Vagina (tissue), 2 donors: ENCODE data around the gene CCDC137. TPM values are rescaled to one million over a fixed set of nuclear protein-coding genes. Genes with fewer than 3 reads are reported as not detected.
A peak's percentile ranks its signal among the peaks of the same experiment; 100 is the strongest.

Experiments used
- DNase-seq, 2 donors: peaks; one replicate each; pipeline ENCODE4 v3.0.0-alpha.2; 2017; ENCODE audit errors: extremely low spot score in 2 of 2
- H3K27ac ChIP-seq: fragments of 200-600 bp; sonication (generic); one replicate; pipeline ENCODE4 v1.5.1; 2019
- H3K27me3 ChIP-seq: fragments of 200-600 bp; sonication (generic); one replicate; pipeline ENCODE4 v1.5.1; 2019
- H3K36me3 ChIP-seq, 2 donors: fragments of 200-600 bp; sonication (generic); one replicate each; pipeline ENCODE4 v1.5.1; 2017 to 2019
- H3K4me1 ChIP-seq: fragments of 200-600 bp; sonication (generic); one replicate; pipeline ENCODE4 v1.5.1; 2019
- H3K4me3 ChIP-seq, 2 donors: fragments of 200-600 bp; sonication (generic); 1 replicate in 1 of 2; 2 replicates in 1 of 2; pipeline ENCODE4 v1.5.1; 2016 to 2019
- H3K9me3 ChIP-seq: fragments of 200-600 bp; sonication (generic); one replicate; pipeline ENCODE4 v1.5.1; 2019
- CTCF ChIP-seq, 3 experiments: fragments of 450-650 bp in 2 of 3; fragments of 200-600 bp in 1 of 3; sonication (generic) in 1 of 3; IDR thresholded peaks; one replicate each; pipeline ENCODE4 v1.5.1; 2017 to 2019; ENCODE audit warnings: antibody characterized with exemption in 3 of 3, mild to moderate bottlenecking in 2 of 3, moderate library complexity in 2 of 3
- POLR2A ChIP-seq, 2 donors: fragments of 450-650 bp; IDR thresholded peaks; one replicate each; pipeline ENCODE4 v1.6.1; 2017; ENCODE audit warnings: antibody characterized with exemption in 2 of 2, mild to moderate bottlenecking in 2 of 2, moderate library complexity in 2 of 2
- POLR2AphosphoS5 ChIP-seq, 2 donors: sonication (generic); formaldehyde crosslinking; IDR thresholded peaks; one replicate each; pipeline ENCODE4 v1.9.0; 2017; ENCODE audit warnings: antibody characterized with exemption in 2 of 2, mild to moderate bottlenecking in 2 of 2, low read depth in 1 of 2; ENCODE audit not compliant: insufficient read depth in 1 of 2
- intact Hi-C: fragments of 100-400 bp; cut with DNase I; formaldehyde crosslinking; loops from one replicate; pipeline ENCODE4 v1.15.1; 2023
- total RNA-seq: library from RNA; depleted of rRNA; stranded (reverse); fragments of >200 nt; gene quantifications from one replicate; pipeline ENCODE4 v1.2.3, GENCODE V29; 2016

The CCDC137 gene
- total RNA-seq, 1 donor from 2014 or later: 13.8 TPM

GRCh38 chr17:81713556-81714411 lies 47.2 kb downstream of the CCDC137 start:
- Histone ChIP-seq H3K36me3 (no peaks in the 10 kb centered on the region), H3K4me3 (peak overlapping the region in 1 of 2 donors; percentile 82), H3K27ac (no peak overlapping the region), H3K9me3 (no peaks in the 10 kb centered on the region), H3K27me3 (no peaks in the 10 kb centered on the region), H3K4me1 (peaks cover 37% of the 10 kb centered on the region)
- intact Hi-C loops: no loop called here
- TF ChIP-seq POLR2A (IDR thresholded peaks at IDR 0.05): no peak
- no peak for DNase-seq

- Histone ChIP-seq H3K27me3 (no peaks in the 10 kb centered on the region), H3K36me3 (no peaks in the 10 kb centered on the region), H3K4me1 (peaks cover 37% of the 10 kb centered on the region), H3K27ac (no peak overlapping the region), H3K4me3 (no peak overlapping the region), H3K9me3 (no peaks in the 10 kb centered on the region)
- TF ChIP-seq POLR2A (IDR thresholded peaks at IDR 0.05): no peak
- TF ChIP-seq POLR2AphosphoS5 (IDR thresholded peaks at IDR 0.05; ENCODE audit: insufficient read depth in 1 of 2, low read depth in 1 of 2): no peak
- intact Hi-C loops: no loop called here
- no peak for DNase-seq
Observed at GRCh38 chr17:81714412-81715106, 48.0 kb downstream of the CCDC137 start.

- Histone ChIP-seq H3K27ac (no peak overlapping the region), H3K4me1 (peaks cover 34% of the 10 kb centered on the region), H3K36me3 (no peaks in the 10 kb centered on the region), H3K4me3 (no peak overlapping the region), H3K9me3 (no peaks in the 10 kb centered on the region), H3K27me3 (no peaks in the 10 kb centered on the region)
- TF ChIP-seq POLR2AphosphoS5 (IDR thresholded peaks at IDR 0.05; ENCODE audit: insufficient read depth in 1 of 2, low read depth in 1 of 2) (no peak), POLR2A (IDR thresholded peaks at IDR 0.05) (no peak), CTCF (IDR thresholded peaks at IDR 0.05) (no peak)
- DNase-seq: no peak
- intact Hi-C loops: no loop called here
Observed at GRCh38 chr17:81715107-81715871, 48.8 kb downstream of the CCDC137 start.

GRCh38 chr17:81715872-81716673 lies 49.5 kb downstream of the CCDC137 start:
- intact Hi-C loops: no loop called here
- no peak overlapping the region for H3K27ac ChIP-seq
- no peaks in the 10 kb centered on the region for H3K36me3 ChIP-seq
- H3K9me3 ChIP-seq: no peaks in the 10 kb centered on the region
- DNase-seq: no peak
- TF ChIP-seq POLR2AphosphoS5 (IDR thresholded peaks at IDR 0.05; ENCODE audit: insufficient read depth in 1 of 2, low read depth in 1 of 2) (no peak), CTCF (IDR thresholded peaks at IDR 0.05) (no peak), POLR2A (IDR thresholded peaks at IDR 0.05) (no peak)
- H3K4me1 ChIP-seq: peaks cover 26% of the 10 kb centered on the region
- no peaks in the 10 kb centered on the region for H3K27me3 ChIP-seq
- no peak overlapping the region for H3K4me3 ChIP-seq

GRCh38 chr17:81716674-81716996 lies 50.1 kb downstream of the CCDC137 start:
- Histone ChIP-seq H3K27me3 (no peaks in the 10 kb centered on the region), H3K4me1 (peaks cover 20% of the 10 kb centered on the region), H3K36me3 (no peaks in the 10 kb centered on the region), H3K4me3 (no peak overlapping the region), H3K27ac (no peak overlapping the region), H3K9me3 (no peaks in the 10 kb centered on the region)
- intact Hi-C loops: no loop called here
- DNase-seq: no peak
- TF ChIP-seq CTCF (IDR thresholded peaks at IDR 0.05): no peak
- TF ChIP-seq POLR2AphosphoS5 (IDR thresholded peaks at IDR 0.05; ENCODE audit: insufficient read depth in 1 of 2, low read depth in 1 of 2): no peak
- TF ChIP-seq POLR2A (IDR thresholded peaks at IDR 0.05): no peak
